HG03575 (cell line): ENCODE results near the gene UBAC2.

ENCODE experiments used
- ATAC-seq: cut with Tn5 transposase; IDR thresholded peaks from one replicate; pipeline ENCODE4 v1.9.1; 2021; ENCODE audit not compliant: unreplicated experiment, insufficient number of reproducible peaks, low FRiP score; ENCODE audit errors: extremely low read depth

UBAC2 gene

DNA sequence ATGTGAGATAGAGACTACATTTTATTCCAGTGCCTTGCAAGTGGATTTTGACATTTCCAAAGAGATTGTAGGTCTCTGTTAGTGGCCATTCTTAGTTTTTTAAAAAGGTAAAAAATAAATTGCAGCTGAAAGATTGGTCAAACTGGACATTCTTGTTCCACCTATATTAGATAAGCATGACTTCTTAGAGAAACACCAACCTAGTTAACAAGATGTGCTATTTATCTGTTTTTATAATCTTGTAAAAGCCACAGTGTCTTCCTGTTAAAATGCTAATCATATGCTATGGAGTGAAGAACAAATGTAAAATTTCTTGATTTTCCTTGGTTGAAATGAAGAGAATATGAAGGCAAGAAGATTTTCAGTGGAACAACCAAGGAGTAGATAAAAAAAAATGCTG lies 140.0 kb downstream of the UBAC2 start:
- no peak for ATAC-seq

DNA sequence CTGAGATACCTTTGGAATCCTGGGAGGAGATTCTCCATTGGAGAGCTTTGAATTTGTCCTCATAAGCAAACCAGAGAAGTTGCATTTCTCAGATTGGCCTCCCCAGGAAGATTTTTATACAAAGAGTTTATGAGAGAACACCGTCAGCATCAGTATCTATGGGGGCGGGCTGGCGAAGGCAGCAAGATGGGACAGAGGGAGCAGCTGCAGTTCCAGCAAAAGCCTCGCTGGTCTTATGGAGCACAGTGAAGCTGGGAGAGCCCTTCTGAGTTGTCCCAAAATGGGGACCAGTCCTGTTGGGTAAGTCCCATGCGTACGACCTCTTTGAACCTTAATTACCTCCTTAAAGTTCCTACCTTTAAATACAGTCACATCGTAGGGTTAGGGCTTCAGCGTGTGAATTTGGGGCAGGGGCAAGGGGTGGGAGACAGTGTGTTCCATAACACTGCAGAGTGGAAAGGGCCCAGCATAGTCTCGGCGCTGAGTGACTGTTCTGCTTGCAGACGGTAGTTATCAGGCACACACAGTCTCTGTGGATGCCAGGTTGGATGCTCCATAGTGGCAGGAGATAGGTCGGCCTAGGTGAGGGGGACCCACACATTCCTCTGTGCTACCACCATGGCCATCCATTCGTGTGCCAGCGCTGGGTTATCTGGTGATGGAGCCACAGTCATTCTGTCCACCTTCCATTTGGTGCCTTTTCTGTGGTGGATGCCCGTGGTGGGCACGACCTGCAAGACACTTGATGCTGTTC lies 141.5 kb downstream of the UBAC2 start:
- no peak for ATAC-seq

DNA sequence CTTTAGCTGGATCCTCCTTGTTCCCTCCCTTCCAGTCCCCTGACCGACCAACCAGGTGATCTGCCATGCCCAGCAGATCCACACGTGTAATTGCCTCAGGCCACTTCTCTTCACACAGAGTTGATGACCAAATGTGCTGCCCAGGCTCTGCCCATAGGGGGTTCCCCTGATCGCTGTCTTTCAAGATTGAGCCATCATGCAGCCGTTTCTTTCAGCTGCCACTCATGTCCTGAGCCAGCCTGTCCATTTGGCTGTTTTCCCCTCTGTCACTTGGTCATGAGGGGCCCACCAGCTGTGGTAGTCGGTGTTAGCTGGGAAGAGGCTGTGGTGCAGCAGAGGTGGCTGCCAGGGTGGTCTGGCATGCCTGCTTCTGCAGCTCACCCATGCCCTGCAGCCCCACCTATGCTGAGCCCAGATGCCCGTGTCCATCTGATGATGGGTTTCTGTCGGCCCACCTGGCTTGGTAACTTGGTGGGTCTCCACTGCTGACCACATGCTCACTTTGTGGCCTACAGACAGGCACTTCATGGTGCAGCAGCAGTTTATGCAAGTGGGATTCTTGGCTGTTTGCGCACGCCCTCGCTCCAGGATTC lies 142.2 kb downstream of the UBAC2 start:
- ATAC-seq = no peak

DNA sequence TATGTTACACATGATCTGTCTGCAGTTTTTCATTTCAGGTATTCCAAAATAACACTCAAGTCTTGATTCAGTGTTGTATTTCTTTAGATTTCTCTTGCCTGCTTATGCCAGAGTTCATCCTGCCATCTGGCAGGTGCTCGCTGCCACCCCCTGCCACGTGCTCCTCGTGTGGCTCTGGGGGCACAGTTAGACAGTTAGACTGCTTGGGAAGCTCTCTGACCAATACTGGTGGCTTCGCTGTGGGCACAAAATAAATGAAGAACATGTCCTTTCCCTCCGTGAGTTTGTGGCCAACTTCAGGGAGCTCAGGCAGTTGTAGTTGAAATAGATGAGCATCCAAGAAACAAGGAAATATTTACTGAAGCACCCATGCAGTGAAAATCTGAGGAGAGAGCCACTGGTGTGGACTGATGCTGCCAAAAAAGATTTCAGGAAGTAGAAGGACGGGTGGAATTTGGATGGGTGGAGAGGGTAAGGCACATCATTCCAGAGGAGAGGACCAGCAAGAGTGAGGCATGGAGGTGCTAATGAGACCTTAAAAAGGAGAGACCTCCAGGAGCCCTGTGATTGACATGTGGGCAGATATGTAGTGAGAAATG lies 144.1 kb downstream of the UBAC2 start:
- ATAC-seq = no peak

DNA sequence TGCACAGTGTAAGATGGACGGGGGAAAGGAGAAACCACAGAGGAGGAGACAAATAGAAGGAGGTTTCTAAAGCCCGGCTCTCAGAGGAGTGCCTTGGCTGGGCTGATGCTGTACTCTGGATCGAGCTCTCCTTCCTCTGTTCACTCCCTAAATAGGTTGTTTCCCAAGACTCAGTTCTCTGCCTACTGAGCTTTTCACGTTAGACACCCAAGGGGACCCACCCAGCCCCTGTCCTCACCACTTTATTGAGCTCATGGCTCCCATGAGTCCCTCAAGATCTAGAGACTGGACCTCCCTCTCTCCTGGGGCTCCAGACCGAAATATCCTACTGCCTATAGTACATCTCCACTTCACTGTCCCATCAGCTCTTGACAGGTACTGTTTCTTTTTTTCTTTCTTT lies 144.7 kb downstream of the UBAC2 start:
- ATAC-seq = no peak

DNA sequence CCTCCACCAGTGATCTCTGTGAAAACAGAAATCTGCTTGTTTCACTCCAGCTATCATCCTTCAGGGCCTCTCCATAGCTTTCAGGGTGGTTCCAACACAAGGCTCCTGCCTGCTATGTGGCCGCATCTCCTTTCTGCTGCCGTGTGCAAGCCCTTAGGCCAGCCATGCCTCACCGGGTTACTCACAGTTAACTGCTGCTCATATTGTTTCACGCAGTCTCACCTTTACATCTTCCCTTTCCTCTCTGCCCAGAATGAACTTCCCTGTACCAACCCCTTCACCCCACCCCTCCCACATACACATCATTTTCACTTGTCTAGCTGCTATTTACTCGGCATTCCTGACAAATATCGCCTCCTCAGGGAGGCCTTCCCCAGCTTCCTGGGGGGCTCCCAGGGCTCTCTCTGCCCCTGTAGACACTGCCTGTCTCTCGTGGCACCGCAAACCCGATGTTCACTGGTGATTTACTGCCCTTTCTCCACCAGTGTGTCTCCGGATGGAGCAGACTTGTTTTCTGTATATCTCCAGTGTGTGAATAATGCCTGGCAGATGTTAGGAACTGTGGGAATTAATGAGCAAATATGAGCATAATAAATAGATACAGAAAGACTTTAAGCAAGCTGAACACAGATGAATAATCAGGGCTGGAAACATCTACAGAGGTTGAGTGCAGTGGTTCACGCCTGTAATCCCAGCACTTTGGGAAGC lies 145.8 kb downstream of the UBAC2 start:
- ATAC-seq = no peak

DNA sequence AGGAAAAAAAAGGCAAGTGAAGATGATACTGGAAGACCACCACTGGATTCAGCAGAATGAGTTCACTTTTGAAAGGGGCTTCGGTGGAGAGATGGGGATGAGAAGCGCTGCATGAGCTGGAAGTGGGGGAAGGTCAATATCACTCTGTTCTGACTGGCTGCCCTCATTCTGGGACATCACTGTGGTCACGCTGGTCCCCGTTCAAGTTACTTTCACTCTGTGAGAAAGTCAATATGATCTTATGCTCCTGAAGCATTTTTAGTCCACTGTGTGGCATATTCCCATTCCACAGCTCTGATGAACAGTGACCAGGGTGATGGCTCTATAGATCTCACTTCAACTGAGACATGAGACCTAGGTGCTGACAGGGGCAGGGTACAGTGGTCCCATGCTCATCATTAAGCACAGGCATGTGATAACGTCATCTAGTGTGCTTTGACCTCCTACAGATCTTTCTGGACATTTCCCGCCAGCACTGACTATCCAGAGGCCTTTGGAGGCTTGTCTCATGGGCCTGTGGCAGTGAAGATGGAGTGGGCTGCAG lies 146.8 kb downstream of the UBAC2 start:
- ATAC-seq = no peak

DNA sequence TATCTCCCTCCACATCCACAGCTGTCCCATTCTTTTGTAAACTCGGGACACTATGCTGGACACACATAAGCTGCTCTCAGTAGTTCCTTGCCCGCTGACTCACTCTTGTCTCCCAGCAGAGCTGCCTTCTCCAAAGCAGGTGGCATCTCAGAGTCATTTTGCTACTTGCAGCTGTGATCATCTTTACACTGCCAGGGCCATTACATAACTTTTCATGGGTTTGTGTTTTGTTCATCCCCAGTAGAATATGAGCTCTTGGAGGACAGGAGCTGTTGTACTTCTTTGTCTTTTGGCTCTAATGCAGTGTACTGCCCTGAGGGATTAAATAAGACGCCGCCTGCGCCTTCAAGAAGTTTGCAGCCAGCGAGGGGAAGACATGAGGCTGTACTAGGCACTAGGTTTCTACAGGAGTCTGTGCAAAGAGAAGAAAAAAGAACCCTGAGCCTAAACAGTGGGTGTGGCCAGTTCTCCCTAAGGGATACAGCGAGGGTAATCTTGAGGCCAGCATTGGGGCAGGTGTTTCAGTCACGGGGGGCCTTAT lies 147.3 kb downstream of the UBAC2 start:
- no peak for ATAC-seq

DNA sequence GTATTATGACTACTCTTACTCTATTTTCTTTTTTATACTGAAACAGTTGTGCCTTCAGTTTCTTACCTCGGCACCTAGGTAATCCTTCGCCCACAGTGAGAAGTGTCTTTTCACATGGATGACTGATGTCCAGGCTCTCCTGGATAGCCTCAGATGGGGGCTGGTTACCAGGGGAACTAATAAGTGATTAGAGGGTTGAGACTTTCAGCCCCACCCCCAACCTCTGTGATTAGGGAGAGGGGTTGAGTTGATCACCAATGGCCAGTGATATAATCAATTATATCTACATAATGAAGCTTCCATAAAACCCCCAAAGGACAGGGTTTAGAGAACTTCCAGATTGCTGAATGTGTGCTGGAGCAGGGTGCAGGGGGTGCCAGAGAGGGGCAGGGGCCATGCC lies 149.5 kb downstream of the UBAC2 start:
- no peak for ATAC-seq

DNA sequence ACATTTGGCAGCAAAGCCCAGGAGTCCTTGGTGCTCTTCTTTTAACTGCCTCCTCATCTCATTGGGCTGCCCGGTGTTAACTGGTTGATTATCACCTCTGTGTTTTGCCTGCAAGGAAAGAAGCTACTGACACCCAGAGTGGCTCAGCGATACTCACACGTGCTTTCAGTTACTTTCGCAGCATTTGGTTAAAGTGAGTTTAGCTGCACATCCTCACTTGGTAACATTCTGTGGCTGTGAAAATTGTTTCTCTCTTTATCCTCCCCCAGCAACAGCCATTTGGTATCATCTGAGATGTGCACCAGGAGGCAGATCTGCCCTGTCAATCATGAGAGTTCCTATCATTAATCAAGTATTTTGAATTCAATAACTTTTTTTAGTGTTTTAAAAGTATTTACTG lies 151.1 kb downstream of the UBAC2 start:
- no peak for ATAC-seq

DNA sequence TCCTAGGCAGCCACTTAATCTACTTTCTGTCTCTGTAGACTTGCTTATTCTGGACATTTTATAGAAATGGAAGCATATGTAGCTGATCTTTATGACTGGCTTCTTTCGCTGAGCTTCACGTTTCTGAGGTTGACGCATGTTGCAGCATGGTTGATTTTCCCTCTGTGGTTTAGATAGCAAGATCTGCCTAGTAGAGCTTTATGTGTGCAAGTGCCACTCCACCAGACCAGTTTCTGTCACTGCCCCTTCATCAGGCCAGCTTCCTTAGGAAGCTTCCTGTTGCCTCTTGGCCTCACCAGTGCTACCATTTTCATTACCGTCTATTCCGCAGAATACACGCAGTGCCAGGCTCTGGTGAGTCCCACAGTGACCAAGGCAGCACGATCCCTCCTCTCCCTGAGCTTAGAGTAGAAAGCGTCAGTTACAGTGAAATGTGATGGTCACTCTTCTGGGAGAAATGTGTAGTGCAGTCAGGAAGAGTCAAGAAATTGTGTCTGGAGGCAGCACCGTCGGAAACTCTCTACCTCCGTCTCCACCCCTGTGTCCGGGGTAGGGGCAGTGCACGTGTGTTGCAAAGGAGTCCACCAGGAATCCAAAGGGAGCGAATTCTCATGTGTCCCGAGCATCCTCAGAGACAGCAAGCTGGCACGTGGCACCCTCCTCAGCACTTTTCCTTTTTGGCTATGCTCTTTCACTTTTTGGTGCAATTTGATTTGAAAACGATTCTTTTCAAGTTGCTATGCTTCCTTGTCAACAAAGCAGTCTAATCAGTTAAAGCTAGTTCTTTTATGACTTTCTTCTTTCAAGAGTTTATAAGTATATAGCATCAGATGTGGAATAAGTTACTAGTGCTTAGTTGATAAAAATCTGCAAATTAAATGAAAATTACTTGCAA lies 151.9 kb downstream of the UBAC2 start:
- ATAC-seq = no peak

DNA sequence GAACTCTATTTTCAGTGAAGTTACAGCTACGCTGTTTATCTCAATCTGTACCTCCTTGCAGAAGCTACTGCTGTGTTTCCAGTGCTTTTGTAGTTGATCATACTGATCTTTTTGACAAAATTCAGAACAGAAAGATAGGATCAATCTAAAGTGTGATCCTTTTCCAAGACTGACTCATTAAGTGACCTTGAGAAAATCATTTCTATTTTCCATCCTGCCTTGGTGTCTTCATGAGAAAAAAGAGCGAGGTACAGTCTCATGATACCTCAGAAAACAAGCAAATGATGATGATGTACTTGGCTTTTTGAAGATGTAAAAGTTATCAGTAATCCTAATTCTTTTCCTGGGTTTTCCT lies 152.6 kb downstream of the UBAC2 start:
- no peak for ATAC-seq

DNA sequence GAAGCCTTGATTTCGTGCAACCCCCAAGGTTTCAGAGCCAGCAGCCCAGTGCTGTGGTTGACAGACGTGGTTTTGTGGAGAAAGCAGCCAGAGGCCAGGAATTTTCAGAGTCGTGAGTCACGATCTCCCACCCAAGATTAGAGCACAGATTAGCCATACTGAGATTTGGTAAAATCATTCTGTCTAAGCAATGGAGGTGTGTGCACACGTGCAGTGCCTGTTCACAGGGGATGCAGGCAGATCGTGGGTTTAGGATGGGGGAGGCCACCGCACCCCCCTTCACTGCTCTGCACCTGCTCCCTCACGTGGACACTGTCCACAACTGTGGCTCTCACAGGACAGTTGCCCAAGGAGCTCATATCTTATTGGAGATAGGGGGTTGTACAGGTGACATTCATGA lies 153.2 kb downstream of the UBAC2 start:
- ATAC-seq = no peak

DNA sequence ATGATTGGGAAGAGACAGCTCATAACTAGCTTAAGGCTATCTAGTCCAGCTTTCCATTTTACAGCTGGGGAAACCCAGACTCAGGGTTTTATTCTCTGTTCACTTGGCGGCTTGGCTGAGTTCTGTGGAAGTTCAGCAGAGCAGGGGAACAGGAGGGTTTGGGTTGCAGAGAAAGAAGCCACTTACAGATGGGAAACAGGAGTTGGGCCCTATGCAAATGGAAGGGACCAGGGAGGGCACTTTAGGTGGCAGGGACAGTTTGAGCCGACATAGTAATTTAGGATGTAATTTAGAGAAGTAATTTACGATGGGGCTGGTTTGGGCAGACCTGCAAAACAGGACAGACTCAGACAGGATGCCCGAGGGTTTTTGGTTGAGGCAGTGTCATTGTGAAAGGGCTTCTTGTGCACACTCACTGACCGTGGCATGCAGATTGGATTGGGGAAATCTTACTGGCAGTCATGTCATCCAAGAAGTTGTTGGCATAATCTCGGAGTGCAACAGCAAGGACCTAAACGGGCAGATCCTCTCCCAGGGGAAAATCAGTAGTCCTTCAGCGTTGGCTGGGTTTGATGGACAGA lies 153.8 kb downstream of the UBAC2 start:
- ATAC-seq = no peak

DNA sequence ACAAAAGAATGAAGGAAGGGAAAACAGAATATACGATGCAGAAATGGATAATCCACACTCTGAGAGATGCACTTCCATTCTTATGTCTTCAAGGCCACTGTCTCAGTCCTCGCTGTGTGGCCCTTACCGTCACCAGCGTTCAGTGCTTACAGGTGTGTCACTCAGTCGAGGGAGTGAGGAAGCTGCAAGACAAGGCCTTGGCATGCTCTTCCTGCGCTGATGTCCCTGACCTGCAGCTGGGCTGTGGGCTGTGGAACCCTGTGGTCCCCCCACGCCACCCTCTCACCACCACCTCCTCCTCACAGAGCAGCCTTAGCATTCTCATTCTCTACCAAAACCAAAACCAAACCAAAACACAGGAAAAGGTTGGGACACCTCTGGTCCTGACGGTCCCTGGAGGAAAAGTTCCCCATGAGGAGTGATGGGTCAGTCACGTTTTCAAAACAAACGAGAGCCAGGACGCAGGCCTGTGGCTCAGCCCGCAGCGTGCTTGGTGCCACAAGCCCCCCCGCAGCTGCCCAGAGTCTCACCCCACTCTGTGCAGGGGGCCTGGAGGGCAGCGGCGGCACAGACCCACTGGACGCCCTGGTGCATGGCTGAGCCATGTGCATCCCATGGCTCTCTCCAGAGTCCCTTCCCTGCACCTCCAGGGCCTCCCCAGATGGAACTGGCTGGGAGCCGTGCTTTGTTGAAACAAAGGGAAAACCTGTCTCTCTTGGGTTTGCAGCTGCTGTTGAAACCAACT lies 154.8 kb downstream of the UBAC2 start:
- no peak for ATAC-seq

DNA sequence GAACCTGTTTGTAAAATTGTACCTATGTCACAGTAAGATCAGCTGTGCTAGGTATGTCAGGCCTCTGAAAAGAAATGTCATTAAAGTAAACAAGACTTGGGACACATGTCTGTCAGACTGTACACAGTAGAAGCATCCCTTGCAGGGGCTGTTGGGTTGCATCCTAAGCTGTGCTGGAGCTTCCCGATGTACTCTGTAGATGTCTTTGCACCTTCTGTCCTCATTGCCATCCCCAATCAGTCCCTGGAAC lies 155.3 kb downstream of the UBAC2 start:
- ATAC-seq = no peak

DNA sequence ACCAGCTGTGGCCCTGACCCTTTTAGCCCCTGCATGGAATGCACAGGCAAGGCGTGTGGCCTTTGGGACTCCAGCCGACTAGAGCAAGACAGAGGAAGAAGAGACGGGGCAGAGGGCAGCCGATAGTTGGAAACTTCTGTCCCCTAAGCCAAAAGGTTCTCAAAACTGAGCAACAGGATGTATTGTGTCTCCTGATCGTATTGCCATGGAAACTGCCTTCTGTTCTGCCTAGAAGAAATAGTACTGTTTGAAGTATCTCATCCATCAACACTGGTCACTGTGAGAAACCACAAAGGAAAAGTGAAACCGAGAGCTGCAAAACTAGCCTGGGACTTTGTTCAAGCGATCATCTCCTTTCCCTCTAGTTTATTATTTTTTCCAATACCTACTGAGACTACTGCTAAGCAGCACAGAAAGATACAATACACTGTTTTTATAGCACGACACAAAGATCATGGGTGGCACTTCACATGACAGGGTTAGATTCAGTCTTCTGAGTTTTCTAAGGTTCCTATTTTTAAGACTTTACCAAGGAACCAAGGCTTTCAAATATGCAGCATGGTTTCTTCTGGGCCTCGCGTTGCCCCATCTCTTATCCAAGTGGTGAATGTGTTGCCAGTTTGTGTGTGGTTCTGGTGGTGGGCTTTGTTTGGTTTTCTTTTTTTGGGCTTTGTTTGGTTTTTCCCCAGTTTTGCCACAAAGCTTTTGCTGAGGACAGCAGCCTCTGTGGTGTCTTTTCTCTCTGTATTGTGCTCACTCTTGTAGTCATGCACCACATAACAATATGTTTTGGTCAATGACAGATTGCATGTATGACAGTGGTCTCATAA lies 155.8 kb downstream of the UBAC2 start:
- ATAC-seq = peak; percentile 43
